CD4-positive, alpha-beta T cell (primary cell): Measurements from ENCODE around the gene PLPP7. TPM values are rescaled to one million over a fixed set of nuclear protein-coding genes. Genes with fewer than 3 reads are reported as not detected.

Experiments
- ATAC-seq: fragments of 200-7000 bp; cut with Tn5 transposase; one replicate; pipeline ENCODE4 v1.10.0; 2022; ENCODE audit warnings: mild to moderate bottlenecking; ENCODE audit not compliant: poor library complexity
- CTCF ChIA-PET: fragments of 350-600 bp; sonication (Branson Sonifier 250); formaldehyde crosslinking; loops from one replicate; lab custom pipeline; 2021; ENCODE audit warnings: antibody characterized with exemption, inconsistent platforms; lab: Charles Lee
- POLR2A ChIA-PET: fragments of 350-600 bp; sonication (Branson Sonifier 250); formaldehyde crosslinking; loops from one replicate; lab custom pipeline; 2021; ENCODE audit warnings: antibody characterized with exemption, inconsistent platforms; lab: Charles Lee
- DNase-seq, 14 experiments: peaks; one replicate each; pipeline ENCODE4 v3.0.0-alpha.2; 2013 to 2020; ENCODE audit warnings: mixed read lengths in 2 of 14
- H3K27ac ChIP-seq, 2 donors: one replicate each; pipeline versions ENCODE4 v1.5.1 to v1.7.0; 2013; ENCODE audit warnings: low read length in 2 of 2, low read depth in 1 of 2, mild to moderate bottlenecking in 1 of 2
- H3K27me3 ChIP-seq, 2 experiments: 1 replicate in 1 of 2; 2 replicates in 1 of 2; pipeline versions ENCODE4 v1.6.1 to v1.7.0; 2013; ENCODE audit warnings: low read length in 2 of 2, control low read depth in 1 of 2, mild to moderate bottlenecking in 1 of 2, moderate library complexity in 1 of 2; ENCODE audit not compliant: insufficient read depth in 2 of 2, control insufficient read depth in 1 of 2
- H3K36me3 ChIP-seq: one replicate; pipeline ENCODE4 v1.6.1; 2013; ENCODE audit warnings: low read length, control low read depth; ENCODE audit not compliant: insufficient read depth
- H3K4me1 ChIP-seq: one replicate; pipeline ENCODE4 v1.6.1; 2013; ENCODE audit warnings: low read length, control low read depth; ENCODE audit not compliant: insufficient read depth
- H3K4me3 ChIP-seq: one replicate; pipeline ENCODE4 v1.5.1; 2013; ENCODE audit warnings: mild to moderate bottlenecking, low read length, moderate library complexity
- H3K9me3 ChIP-seq, 2 experiments: 1 replicate in 1 of 2; 2 replicates in 1 of 2; pipeline versions ENCODE4 v1.6.1 to v1.7.0; 2013; ENCODE audit warnings: low read length in 2 of 2, mild to moderate bottlenecking in 2 of 2, control low read depth in 1 of 2, moderate library complexity in 1 of 2; ENCODE audit not compliant: control insufficient read depth in 1 of 2, insufficient read depth in 1 of 2
- H3K27ac Mint-ChIP-seq: one replicate; pipeline ENCODE4 v1.8.0; 2020; ENCODE audit warnings: mixed read lengths
- H3K27me3 Mint-ChIP-seq: one replicate; pipeline ENCODE4 v1.8.0; 2021; ENCODE audit warnings: mixed read lengths
- H3K36me3 Mint-ChIP-seq: one replicate; pipeline ENCODE4 v1.8.0; 2021; ENCODE audit warnings: low read depth, mixed read lengths
- H3K4me1 Mint-ChIP-seq: one replicate; pipeline ENCODE4 v1.8.0; 2021; ENCODE audit warnings: low read depth, mixed read lengths
- H3K4me3 Mint-ChIP-seq: one replicate; pipeline ENCODE4 v1.8.0; 2020; ENCODE audit warnings: mild to moderate bottlenecking, mixed read lengths
- H3K9me3 Mint-ChIP-seq: one replicate; pipeline ENCODE4 v1.8.0; 2020; ENCODE audit warnings: mixed read lengths
- CTCF ChIP-seq: fragments of 200-600 bp; IDR thresholded peaks from one replicate; pipeline ENCODE4 v1.8.0; 2022; ENCODE audit warnings: antibody characterized with exemption, mild to moderate bottlenecking
- intact Hi-C, 2 experiments: fragments of 100-400 bp; cut with DNase I in 1 of 2; cut with micrococcal nuclease in 1 of 2; formaldehyde crosslinking; loops; one replicate each; pipeline versions ENCODE4 v1.15.1 to v1.9.0; 2023 to 2025; cut with DNase I, micrococcal nuclease
- total RNA-seq, 174 experiments: library from RNA in 2 of 174; stranded (reverse) in 2 of 174; gene quantifications; one replicate each; pipeline ENCODE4 v1.2.3 and lab custom pipeline; 2021 to 2026

The PLPP7 gene
- total RNA-seq, 2 experiments from 2014 or later, result 0.22 TPM; not detected in 1

- no peak overlapping the region for H3K27ac ChIP-seq
- POLR2A ChIA-PET, result no interaction called here
- no peak overlapping the region for H3K4me3 Mint-ChIP-seq
- H3K4me1 ChIP-seq, result peaks cover 15% of the 10 kb centered on the region
- no peaks in the 10 kb centered on the region for H3K27me3 ChIP-seq
- H3K27me3 Mint-ChIP-seq, result no peaks in the 10 kb centered on the region
- ATAC-seq (no peak), DNase-seq (no peak)
- no peaks in the 10 kb centered on the region for H3K9me3 Mint-ChIP-seq
- H3K36me3 Mint-ChIP-seq, result no peaks in the 10 kb centered on the region
- H3K36me3 ChIP-seq, result no peaks in the 10 kb centered on the region
- TF ChIP-seq CTCF, result no peak
- intact Hi-C loops, result no loop called here
- H3K9me3 ChIP-seq, result no peaks in the 10 kb centered on the region
- H3K27ac Mint-ChIP-seq, result no peak overlapping the region
- peaks cover 16% of the 10 kb centered on the region for H3K4me1 Mint-ChIP-seq
- H3K4me3 ChIP-seq, result no peak overlapping the region
- CTCF ChIA-PET, result no interaction called here
Measured at GRCh38 chr9:131307974-131308373, 18.5 kb downstream of the PLPP7 start.

- ATAC-seq, result no peak
- Histone ChIP-seq H3K4me1 (peaks cover 15% of the 10 kb centered on the region), H3K27ac (no peak overlapping the region), H3K4me3 (no peak overlapping the region), H3K9me3 (no peaks in the 10 kb centered on the region), H3K27me3 (no peaks in the 10 kb centered on the region), H3K36me3 (no peaks in the 10 kb centered on the region)
- no peak for TF ChIP-seq CTCF
- Mint-ChIP-seq H3K4me3 (no peak overlapping the region), H3K27ac (no peak overlapping the region), H3K4me1 (peaks cover 16% of the 10 kb centered on the region), H3K27me3 (no peaks in the 10 kb centered on the region), H3K36me3 (no peaks in the 10 kb centered on the region), H3K9me3 (no peaks in the 10 kb centered on the region)
- DNase-seq, result no peak
- intact Hi-C loops, result no loop called here
- ChIA-PET POLR2A (no interaction called here), CTCF (no interaction called here)
Measured at GRCh38 chr9:131308452-131308851, 18.9 kb downstream of the PLPP7 start.

- no peak overlapping the region for H3K4me3 Mint-ChIP-seq
- H3K27me3 Mint-ChIP-seq, result no peaks in the 10 kb centered on the region
- no peaks in the 10 kb centered on the region for H3K36me3 Mint-ChIP-seq
- H3K36me3 ChIP-seq, result no peaks in the 10 kb centered on the region
- H3K9me3 ChIP-seq, result no peaks in the 10 kb centered on the region
- ATAC-seq (no peak), DNase-seq (no peak)
- ChIA-PET CTCF (no interaction called here), POLR2A (no interaction called here)
- H3K27ac Mint-ChIP-seq, result no peak overlapping the region
- no peak overlapping the region for H3K4me3 ChIP-seq
- H3K9me3 Mint-ChIP-seq, result no peaks in the 10 kb centered on the region
- H3K4me1 Mint-ChIP-seq, result peaks cover 16% of the 10 kb centered on the region
- H3K4me1 ChIP-seq, result peaks cover 15% of the 10 kb centered on the region
- no peak for TF ChIP-seq CTCF
- H3K27me3 ChIP-seq, result no peaks in the 10 kb centered on the region
- intact Hi-C loops, result no loop called here
- H3K27ac ChIP-seq, result no peak overlapping the region
Measured at GRCh38 chr9:131308906-131309529, 19.5 kb downstream of the PLPP7 start.
